Thyroid gland (tissue), 4 donors: ENCODE data around the gene SAXO1. TPM values are rescaled to one million over a fixed set of nuclear protein-coding genes. Genes with fewer than 3 reads are reported as not detected.

Experiments used
- DNase-seq, 2 donors: peaks; one replicate each; pipeline ENCODE4 v3.0.0-alpha.2; 2019
- H3K27ac ChIP-seq, 3 donors: fragments of 200-600 bp; sonication (generic); 1 replicate in 2 of 3; 2 replicates in 1 of 3; pipeline ENCODE4 v1.5.1; 2016 to 2019; ENCODE audit warnings: mild to moderate bottlenecking in 1 of 3, moderate library complexity in 1 of 3
- H3K27me3 ChIP-seq: fragments of 200-600 bp; sonication (generic); one replicate; pipeline ENCODE4 v1.5.1; 2019
- H3K36me3 ChIP-seq, 2 donors: fragments of 200-600 bp; sonication (generic); one replicate each; pipeline ENCODE4 v1.5.1; 2016 to 2019
- H3K4me1 ChIP-seq, 2 donors: fragments of 200-600 bp; sonication (generic); one replicate each; pipeline ENCODE4 v1.5.1; 2017 to 2019
- H3K4me3 ChIP-seq, 3 donors: fragments of 200-600 bp; sonication (generic); replicated peaks in 1 of 3; 1 replicate in 2 of 3; 2 replicates in 1 of 3; pipeline ENCODE4 v1.5.1; 2016; ENCODE audit warnings: mild to moderate bottlenecking in 1 of 3
- H3K9me3 ChIP-seq: fragments of 200-600 bp; sonication (generic); one replicate; pipeline ENCODE4 v1.5.1; 2017
- CTCF ChIP-seq, 6 experiments: fragments of 200-600 bp in 3 of 6; fragments of 450-650 bp in 3 of 6; sonication (generic) in 3 of 6; IDR thresholded peaks; one replicate each; pipeline ENCODE4 v1.5.1; 2016 to 2019; ENCODE audit warnings: antibody characterized with exemption in 6 of 6, mild to moderate bottlenecking in 2 of 6, inconsistent platforms in 1 of 6, moderate library complexity in 1 of 6
- POLR2A ChIP-seq, 2 donors: fragments of 450-650 bp; IDR thresholded peaks; one replicate each; pipeline ENCODE4 v1.6.1; 2017; ENCODE audit warnings: antibody characterized with exemption in 2 of 2, mild to moderate bottlenecking in 2 of 2, moderate library complexity in 1 of 2
- WGBS, 2 donors: methylation state at CpG; one replicate each; pipeline ENCODE4 v1.1.5; 2017; 5-methylcytosine and 5-hydroxymethylcytosine counted together
- intact Hi-C: fragments of 100-400 bp; cut with DNase I; formaldehyde crosslinking; loops from one replicate; pipeline ENCODE4 v1.15.1; 2023
- total RNA-seq, 4 donors: library from RNA; depleted of rRNA; stranded (reverse); fragments of >200 nt; gene quantifications; one replicate each; pipeline ENCODE4 v1.2.3, GENCODE V29; 2016

Gene SAXO1
- total RNA-seq, 4 donors from 2014 or later, result 0.54 TPM; not detected in 3

GRCh38 chr9:19032406-19032805, 603 bp downstream of the SAXO1 start:
- Histone ChIP-seq H3K27ac (no peak overlapping the region), H3K9me3 (no peaks in the 10 kb centered on the region), H3K36me3 (no peaks in the 10 kb centered on the region), H3K4me1 (no peaks in the 10 kb centered on the region), H3K4me3 (no peak overlapping the region), H3K27me3 (no peaks in the 10 kb centered on the region)
- DNase-seq, result peak in 1 of 2 donors; percentile 9
- WGBS, 2 donors, result 50 to 74% methylated on average over 13 to 14 of the region's 14 CpGs
- TF ChIP-seq POLR2A (IDR thresholded peaks at IDR 0.05), result no peak
- TF ChIP-seq CTCF (IDR thresholded peaks at IDR 0.05), result no peak
- intact Hi-C loops, result loop anchor here (5.0 kb wide), 1 partner anchor 775 kb away; no protein-coding TSS in a partner anchor

GRCh38 chr9:19030899-19031298, 2.1 kb downstream of the SAXO1 start:
- H3K36me3 ChIP-seq, result no peaks in the 10 kb centered on the region
- H3K4me3 ChIP-seq, result no peak overlapping the region
- no peak overlapping the region for H3K27ac ChIP-seq
- 84% methylated on average over 1 of the region's 1 CpG for WGBS, 2 donors
- no peaks in the 10 kb centered on the region for H3K4me1 ChIP-seq
- H3K27me3 ChIP-seq, result no peaks in the 10 kb centered on the region
- DNase-seq, result no peak
- no peak for TF ChIP-seq POLR2A (IDR thresholded peaks at IDR 0.05)
- TF ChIP-seq CTCF (IDR thresholded peaks at IDR 0.05), result no peak
- intact Hi-C loops, result loop anchor here (5.0 kb wide), 1 partner anchor 774 kb away; no protein-coding TSS in a partner anchor
- no peaks in the 10 kb centered on the region for H3K9me3 ChIP-seq

- Histone ChIP-seq H3K36me3 (no peaks in the 10 kb centered on the region), H3K4me1 (no peaks in the 10 kb centered on the region), H3K27ac (no peak overlapping the region), H3K4me3 (no peak overlapping the region), H3K9me3 (no peaks in the 10 kb centered on the region), H3K27me3 (no peaks in the 10 kb centered on the region)
- WGBS, 2 donors, result 29 to 33% methylated on average over 8 of the region's 8 CpGs
- no peak for TF ChIP-seq POLR2A (IDR thresholded peaks at IDR 0.05)
- TF ChIP-seq CTCF (IDR thresholded peaks at IDR 0.05), result peak; percentile 42 to 76 (median 62)
- intact Hi-C loops, result loop anchor here (10.0 kb wide), 1 partner anchor 1224 kb away; no protein-coding TSS in a partner anchor
- DNase-seq, result peak; percentile 28 to 31
These were observed 4.1 kb downstream of the SAXO1 start for GRCh38 chr9:19028835-19029451.

GRCh38 chr9:19027825-19028224, 5.2 kb downstream of the SAXO1 start:
- TF ChIP-seq POLR2A (IDR thresholded peaks at IDR 0.05) (no peak), CTCF (IDR thresholded peaks at IDR 0.05) (no peak)
- intact Hi-C loops, result loop anchor here (10.0 kb wide), 1 partner anchor 1223 kb away; no protein-coding TSS in a partner anchor
- 94 to 97% methylated on average over 21 to 22 of the region's 22 CpGs for WGBS, 2 donors
- H3K27ac ChIP-seq, result no peak overlapping the region
- no peaks in the 10 kb centered on the region for H3K9me3 ChIP-seq
- peaks cover 0 to 4% of the 10 kb centered on the region in 2 donors for H3K4me1 ChIP-seq
- no peaks in the 10 kb centered on the region for H3K27me3 ChIP-seq
- DNase-seq, result no peak
- H3K4me3 ChIP-seq, result no peak overlapping the region
- no peaks in the 10 kb centered on the region for H3K36me3 ChIP-seq

GRCh38 chr9:19026375-19026774, 6.6 kb downstream of the SAXO1 start:
- Histone ChIP-seq H3K4me1 (peaks cover 0 to 6% of the 10 kb centered on the region in 2 donors), H3K27ac (no peak overlapping the region), H3K4me3 (no peak overlapping the region), H3K36me3 (no peaks in the 10 kb centered on the region), H3K27me3 (no peaks in the 10 kb centered on the region), H3K9me3 (no peaks in the 10 kb centered on the region)
- DNase-seq, result no peak
- intact Hi-C loops, result loop anchor here (10.0 kb wide), 1 partner anchor 1222 kb away; no protein-coding TSS in a partner anchor
- TF ChIP-seq CTCF (IDR thresholded peaks at IDR 0.05) (no peak), POLR2A (IDR thresholded peaks at IDR 0.05) (no peak)
- 91 to 93% methylated on average over 6 of the region's 6 CpGs for WGBS, 2 donors
